SH-SY5Y (cell line): ENCODE data around the gene MAPK12.

Experiments used
- GATA2 ChIP-seq: IDR thresholded peaks from 2 replicates; pipeline ENCODE4 v1.6.1; 2011; ENCODE audit warnings: mild to moderate bottlenecking, low read depth, low read length
- GATA3 ChIP-seq: IDR thresholded peaks from 2 replicates; pipeline ENCODE4 v1.6.1; 2011; ENCODE audit warnings: low read depth, mild to moderate bottlenecking, low read length, moderate library complexity

DNA sequence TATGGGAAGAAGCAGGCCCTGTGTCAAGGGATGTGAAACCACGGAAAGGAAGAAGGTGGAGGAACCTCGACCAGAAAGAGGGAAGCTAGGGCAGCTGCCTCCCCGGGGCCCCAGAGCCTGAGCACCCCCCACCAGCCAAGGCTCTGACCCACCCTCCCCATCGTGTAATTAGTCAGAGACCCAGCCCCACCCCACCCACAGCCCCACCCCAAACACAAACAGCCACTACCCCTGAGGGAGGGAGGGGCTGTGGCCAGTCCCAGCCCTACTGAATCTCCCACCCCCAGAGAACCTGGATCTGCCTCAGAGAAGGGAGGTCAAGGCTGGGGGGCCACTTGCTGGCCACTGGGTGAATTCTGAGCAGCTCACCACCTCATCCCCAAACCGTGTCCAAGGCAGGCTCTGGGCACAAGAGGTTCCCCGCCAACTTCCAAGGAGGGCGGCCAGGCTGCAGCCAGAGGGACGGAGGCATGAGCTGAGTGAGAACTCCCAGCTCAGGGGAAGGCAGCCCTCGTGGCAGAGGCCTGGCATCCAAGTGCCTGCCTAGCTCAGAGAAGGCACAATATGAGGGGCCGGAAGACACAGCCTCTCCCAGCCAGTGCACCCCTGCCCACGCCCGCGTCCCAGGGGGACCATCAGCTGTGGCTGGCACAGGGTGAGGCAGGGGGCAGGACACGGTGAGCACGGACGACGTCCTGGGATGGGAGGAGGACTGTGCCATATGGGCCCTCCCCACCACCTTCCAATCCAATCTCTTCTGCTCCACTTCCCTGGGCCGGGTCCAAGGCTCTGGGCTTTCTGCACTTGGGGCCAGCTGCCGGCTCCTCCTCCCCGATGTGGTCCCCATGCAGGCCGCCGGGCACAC lies 43.3 kb upstream of the MAPK12 start:
- TF ChIP-seq GATA3 (no peak), GATA2 (no peak)
